ENCODE data around the gene HOXB2.

The HOXB2 gene

DNA sequence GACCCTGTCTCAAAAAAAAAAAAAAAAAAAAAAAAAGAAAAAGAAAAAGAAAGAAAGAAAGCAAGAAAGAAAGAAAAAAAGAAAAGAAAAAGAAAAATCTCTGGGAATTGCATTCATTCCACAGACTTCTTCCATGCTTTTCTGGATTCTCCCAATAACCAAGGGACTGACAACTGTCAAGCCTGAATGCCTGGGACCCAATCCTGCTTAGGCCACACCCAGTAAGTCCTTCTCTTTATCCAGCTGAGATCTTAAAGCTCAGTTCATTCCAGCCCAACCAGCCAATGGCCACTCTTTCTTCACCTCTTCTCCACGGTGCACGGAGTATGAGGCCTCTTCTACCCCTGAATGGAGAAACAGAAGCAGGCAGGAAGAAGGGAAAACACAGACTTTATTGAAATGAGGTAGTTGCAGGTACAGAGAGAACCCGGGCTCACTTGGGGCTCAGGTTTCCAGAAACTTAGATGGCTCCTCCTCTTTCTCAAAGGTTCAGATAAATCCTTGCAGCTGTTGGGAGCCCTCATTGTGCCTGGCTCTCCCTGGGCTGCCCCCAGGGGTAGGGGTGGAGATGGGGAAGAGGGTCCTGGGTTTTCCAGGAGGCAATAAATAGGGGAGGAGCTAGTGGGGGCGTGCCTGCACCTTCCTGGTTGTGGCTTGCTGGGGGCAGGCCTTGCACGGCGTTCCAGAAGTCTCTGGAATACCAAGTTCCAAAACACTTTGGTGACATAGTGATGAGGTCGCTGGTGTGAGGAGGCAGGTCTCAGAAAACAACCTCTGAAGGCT is 16.6 kb downstream of the HOXB2 start (continued):
- TF ChIP-seq SALL2 (tag by site-specific recombination; IDR thresholded peaks at IDR 0.05; ENCODE audit: borderline replicate concordance): no peak
- TF ChIP-seq, protein P1, sequence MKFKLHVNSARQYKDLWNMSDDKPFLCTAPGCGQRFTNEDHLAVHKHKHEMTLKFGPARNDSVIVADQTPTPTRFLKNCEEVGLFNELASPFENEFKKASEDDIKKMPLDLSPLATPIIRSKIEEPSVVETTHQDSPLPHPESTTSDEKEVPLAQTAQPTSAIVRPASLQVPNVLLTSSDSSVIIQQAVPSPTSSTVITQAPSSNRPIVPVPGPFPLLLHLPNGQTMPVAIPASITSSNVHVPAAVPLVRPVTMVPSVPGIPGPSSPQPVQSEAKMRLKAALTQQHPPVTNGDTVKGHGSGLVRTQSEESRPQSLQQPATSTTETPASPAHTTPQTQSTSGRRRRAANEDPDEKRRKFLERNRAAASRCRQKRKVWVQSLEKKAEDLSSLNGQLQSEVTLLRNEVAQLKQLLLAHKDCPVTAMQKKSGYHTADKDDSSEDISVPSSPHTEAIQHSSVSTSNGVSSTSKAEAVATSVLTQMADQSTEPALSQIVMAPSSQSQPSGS (tag by site-specific recombination; IDR thresholded peaks at IDR 0.05; ENCODE audit: low read depth): peak; percentile 31; the same call in 1 of the 2 replicates
- no peak for TF ChIP-seq ZNF350 (tag by site-specific recombination; IDR thresholded peaks at IDR 0.05)
- no peak for TF ChIP-seq ZNF138 (tag by site-specific recombination; IDR thresholded peaks at IDR 0.05; ENCODE audit: borderline replicate concordance)
- no peak for TF ChIP-seq ZNF621 (tag by site-specific recombination; IDR thresholded peaks at IDR 0.05)
- TF ChIP-seq ZNF416 (tag by site-specific recombination; IDR thresholded peaks at IDR 0.05): no peak
- no peak for TF ChIP-seq ZNF792 (tag by site-specific recombination; IDR thresholded peaks at IDR 0.05)
- TF ChIP-seq ZNF529 (tag by site-specific recombination; IDR thresholded peaks at IDR 0.05; ENCODE audit: insufficient replicate concordance): no peak
- no peak for TF ChIP-seq ZBTB7A (tag by site-specific recombination; IDR thresholded peaks at IDR 0.05; ENCODE audit: low read depth)
- TF ChIP-seq, protein P2, sequence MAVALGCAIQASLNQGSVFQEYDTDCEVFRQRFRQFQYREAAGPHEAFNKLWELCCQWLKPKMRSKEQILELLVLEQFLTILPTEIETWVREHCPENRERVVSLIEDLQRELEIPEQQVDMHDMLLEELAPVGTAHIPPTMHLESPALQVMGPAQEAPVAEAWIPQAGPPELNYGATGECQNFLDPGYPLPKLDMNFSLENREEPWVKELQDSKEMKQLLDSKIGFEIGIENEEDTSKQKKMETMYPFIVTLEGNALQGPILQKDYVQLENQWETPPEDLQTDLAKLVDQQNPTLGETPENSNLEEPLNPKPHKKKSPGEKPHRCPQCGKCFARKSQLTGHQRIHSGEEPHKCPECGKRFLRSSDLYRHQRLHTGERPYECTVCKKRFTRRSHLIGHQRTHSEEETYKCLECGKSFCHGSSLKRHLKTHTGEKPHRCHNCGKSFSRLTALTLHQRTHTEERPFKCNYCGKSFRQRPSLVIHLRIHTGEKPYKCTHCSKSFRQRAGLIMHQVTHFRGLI (tag by site-specific recombination; IDR thresholded peaks at IDR 0.05): peak; percentile 85; the same call in 1 of the 2 replicates
- no peak for TF ChIP-seq TCF7L2 (IDR thresholded peaks at IDR 0.05; ENCODE audit: borderline replicate concordance, low read depth, low read length)
- no peak for TF ChIP-seq ZNF37A (tag by site-specific recombination; IDR thresholded peaks at IDR 0.05)
- TF ChIP-seq ZNF157 (tag by site-specific recombination; IDR thresholded peaks at IDR 0.05): no peak
- TF ChIP-seq ZNF223 (tag by site-specific recombination; IDR thresholded peaks at IDR 0.05): peak; percentile 47; the same call in 1 of the 2 replicates
- TF ChIP-seq ZNF677 (tag by site-specific recombination; IDR thresholded peaks at IDR 0.05): no peak
- TF ChIP-seq, protein P3, sequence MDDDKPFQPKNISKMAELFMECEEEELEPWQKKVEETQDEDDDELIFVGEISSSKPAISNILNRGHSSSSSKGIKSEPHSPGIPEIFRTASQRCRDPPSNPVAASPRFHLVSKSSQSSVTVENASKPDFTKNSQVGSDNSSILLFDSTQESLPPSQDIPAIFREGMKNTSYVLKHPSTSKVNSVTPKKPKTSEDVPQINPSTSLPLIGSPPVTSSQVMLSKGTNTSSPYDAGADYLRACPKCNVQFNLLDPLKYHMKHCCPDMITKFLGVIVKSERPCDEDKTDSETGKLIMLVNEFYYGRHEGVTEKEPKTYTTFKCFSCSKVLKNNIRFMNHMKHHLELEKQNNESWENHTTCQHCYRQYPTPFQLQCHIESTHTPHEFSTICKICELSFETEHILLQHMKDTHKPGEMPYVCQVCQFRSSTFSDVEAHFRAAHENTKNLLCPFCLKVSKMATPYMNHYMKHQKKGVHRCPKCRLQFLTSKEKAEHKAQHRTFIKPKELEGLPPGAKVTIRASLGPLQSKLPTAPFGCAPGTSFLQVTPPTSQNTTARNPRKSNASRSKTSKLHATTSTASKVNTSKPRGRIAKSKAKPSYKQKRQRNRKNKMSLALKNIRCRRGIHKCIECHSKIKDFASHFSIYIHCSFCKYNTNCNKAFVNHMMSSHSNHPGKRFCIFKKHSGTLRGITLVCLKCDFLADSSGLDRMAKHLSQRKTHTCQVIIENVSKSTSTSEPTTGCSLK (tag by site-specific recombination; IDR thresholded peaks at IDR 0.05): no peak
- no peak for TF ChIP-seq ZNF48 (tag by site-specific recombination; IDR thresholded peaks at IDR 0.05)
- TF ChIP-seq FEZF1 (tag by site-specific recombination; IDR thresholded peaks at IDR 0.05): no peak
- TF ChIP-seq IKZF3 (tag by site-specific recombination; IDR thresholded peaks at IDR 0.05): 0 out of 2 replicates have a peak, but pooled peaks have one; percentile 4
- TF ChIP-seq HOXD13 (CRISPR knock-in tag; IDR thresholded peaks at IDR 0.05; ENCODE audit: borderline replicate concordance): no peak
- no peak for TF ChIP-seq ZNF10 (tag by site-specific recombination; IDR thresholded peaks at IDR 0.05)
- no peak for TF ChIP-seq ZNF169 (tag by site-specific recombination; IDR thresholded peaks at IDR 0.05)
- no peak for TF ChIP-seq GLIS2 (tag by site-specific recombination; IDR thresholded peaks at IDR 0.05)
- no peak for TF ChIP-seq ZNF391 (tag by site-specific recombination; IDR thresholded peaks at IDR 0.05; ENCODE audit: borderline replicate concordance, low read depth)
- no peak for TF ChIP-seq ZNF248 (tag by site-specific recombination; IDR thresholded peaks at IDR 0.05)
- no peak for TF ChIP-seq ZNF555 (tag by site-specific recombination; conservative IDR thresholded peaks at IDR 0.05)
- TF ChIP-seq, protein P4, sequence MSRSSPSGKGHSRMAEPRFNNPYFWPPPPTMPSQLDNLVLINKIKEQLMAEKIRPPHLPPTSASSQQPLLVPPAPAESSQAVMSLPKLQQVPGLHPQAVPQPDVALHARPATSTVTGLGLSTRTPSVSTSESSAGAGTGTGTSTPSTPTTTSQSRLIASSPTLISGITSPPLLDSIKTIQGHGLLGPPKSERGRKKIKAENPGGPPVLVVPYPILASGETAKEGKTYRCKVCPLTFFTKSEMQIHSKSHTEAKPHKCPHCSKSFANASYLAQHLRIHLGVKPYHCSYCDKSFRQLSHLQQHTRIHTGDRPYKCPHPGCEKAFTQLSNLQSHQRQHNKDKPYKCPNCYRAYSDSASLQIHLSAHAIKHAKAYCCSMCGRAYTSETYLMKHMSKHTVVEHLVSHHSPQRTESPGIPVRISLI (tag by site-specific recombination; IDR thresholded peaks at IDR 0.05): peak; percentile 93
- TF ChIP-seq SP2 (tag by site-specific recombination; IDR thresholded peaks at IDR 0.05): no peak
- TF ChIP-seq, protein P5, sequence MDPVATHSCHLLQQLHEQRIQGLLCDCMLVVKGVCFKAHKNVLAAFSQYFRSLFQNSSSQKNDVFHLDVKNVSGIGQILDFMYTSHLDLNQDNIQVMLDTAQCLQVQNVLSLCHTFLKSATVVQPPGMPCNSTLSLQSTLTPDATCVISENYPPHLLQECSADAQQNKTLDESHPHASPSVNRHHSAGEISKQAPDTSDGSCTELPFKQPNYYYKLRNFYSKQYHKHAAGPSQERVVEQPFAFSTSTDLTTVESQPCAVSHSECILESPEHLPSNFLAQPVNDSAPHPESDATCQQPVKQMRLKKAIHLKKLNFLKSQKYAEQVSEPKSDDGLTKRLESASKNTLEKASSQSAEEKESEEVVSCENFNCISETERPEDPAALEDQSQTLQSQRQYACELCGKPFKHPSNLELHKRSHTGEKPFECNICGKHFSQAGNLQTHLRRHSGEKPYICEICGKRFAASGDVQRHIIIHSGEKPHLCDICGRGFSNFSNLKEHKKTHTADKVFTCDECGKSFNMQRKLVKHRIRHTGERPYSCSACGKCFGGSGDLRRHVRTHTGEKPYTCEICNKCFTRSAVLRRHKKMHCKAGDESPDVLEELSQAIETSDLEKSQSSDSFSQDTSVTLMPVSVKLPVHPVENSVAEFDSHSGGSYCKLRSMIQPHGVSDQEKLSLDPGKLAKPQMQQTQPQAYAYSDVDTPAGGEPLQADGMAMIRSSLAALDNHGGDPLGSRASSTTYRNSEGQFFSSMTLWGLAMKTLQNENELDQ (tag by site-specific recombination; IDR thresholded peaks at IDR 0.05; ENCODE audit: low read depth): no peak
- no peak for TF ChIP-seq ZSCAN16 (tag by site-specific recombination; IDR thresholded peaks at IDR 0.05)
- no peak for TF ChIP-seq ZNF626 (tag by site-specific recombination; IDR thresholded peaks at IDR 0.05)
